B cell (primary cell): ENCODE measurements around the gene SGF29. TPM values are rescaled to one million over a fixed set of nuclear protein-coding genes. Genes with fewer than 3 reads are reported as not detected.

Experiments used
- ATAC-seq: fragments of 200-7000 bp; cut with Tn5 transposase; one replicate; pipeline ENCODE4 v1.10.0; 2021; ENCODE audit warnings: low read depth, mild to moderate bottlenecking, moderate number of reproducible peaks, moderate library complexity
- CTCF ChIA-PET: fragments of 350-600 bp; sonication (Branson Sonifier 250); formaldehyde crosslinking; loops from one replicate; lab custom pipeline; 2021; ENCODE audit warnings: antibody characterized with exemption, inconsistent platforms; lab: Charles Lee
- POLR2A ChIA-PET: fragments of 350-600 bp; sonication (Branson Sonifier 250); formaldehyde crosslinking; loops from one replicate; lab custom pipeline; 2021; ENCODE audit warnings: antibody characterized with exemption; lab: Charles Lee
- DNase-seq: peaks from one replicate; pipeline ENCODE4 v3.0.0; 2013
- H2AFZ ChIP-seq: 2 replicates; pipeline ENCODE4 v1.6.1; 2012; ENCODE audit warnings: mild to moderate bottlenecking, low read depth, low read length; ENCODE audit not compliant: insufficient read depth, poor library complexity, severe bottlenecking
- H3K27ac ChIP-seq, 2 donors: 1 replicate in 1 of 2; 2 replicates in 1 of 2; pipeline ENCODE4 v1.5.1; 2012 to 2013; ENCODE audit warnings: low read length in 2 of 2, mild to moderate bottlenecking in 2 of 2, moderate library complexity in 1 of 2
- H3K27me3 ChIP-seq, 4 experiments: fragments of 200-600 bp in 1 of 4; sonication (generic) in 1 of 4; replicated peaks in 1 of 4; 1 replicate in 2 of 4; 2 replicates in 2 of 4; pipeline versions ENCODE4 v1.6.1 to v1.7.0; 2013 to 2016; ENCODE audit warnings: low read length in 3 of 4, mild to moderate bottlenecking in 2 of 4, mixed read lengths in 1 of 4, moderate library complexity in 1 of 4; ENCODE audit not compliant: insufficient read depth in 4 of 4, control insufficient read depth in 3 of 4; ENCODE audit errors: control extremely low read depth in 1 of 4
- H3K36me3 ChIP-seq, 2 experiments: replicated peaks in 1 of 2; 1 replicate in 1 of 2; 2 replicates in 1 of 2; pipeline versions ENCODE4 v1.6.1 to v1.7.1; 2013; ENCODE audit warnings: low read length in 1 of 2; ENCODE audit not compliant: insufficient read depth in 2 of 2, control insufficient read depth in 1 of 2; ENCODE audit errors: control extremely low read depth in 1 of 2, extremely low read depth in 1 of 2
- H3K4me1 ChIP-seq, 2 donors: fragments of 200-600 bp in 1 of 2; sonication (generic) in 1 of 2; 1 replicate in 1 of 2; 2 replicates in 1 of 2; pipeline versions ENCODE4 v1.5.1 to v1.6.1; 2013 to 2017; ENCODE audit warnings: low read length in 2 of 2; ENCODE audit not compliant: control insufficient read depth in 2 of 2, insufficient read depth in 2 of 2
- H3K4me2 ChIP-seq: replicated peaks from 2 replicates; pipeline ENCODE3; 2012; ENCODE audit warnings: mild to moderate bottlenecking, low read depth, low read length; ENCODE audit not compliant: poor library complexity, severe bottlenecking
- H3K4me3 ChIP-seq, 5 experiments: fragments of 200-600 bp in 1 of 5; sonication (generic) in 1 of 5; 1 replicate in 3 of 5; 2 replicates in 2 of 5; pipeline versions ENCODE4 v1.5.1 to v1.7.0; 2011 to 2016; ENCODE audit warnings: low read length in 4 of 5, mild to moderate bottlenecking in 4 of 5, low read depth in 2 of 5, control low read depth in 1 of 5, moderate library complexity in 1 of 5; ENCODE audit not compliant: insufficient read depth in 1 of 5; ENCODE audit errors: control extremely low read depth in 1 of 5, extremely low read depth in 1 of 5
- H3K79me2 ChIP-seq: fragments of 200-600 bp; sonication (generic); one replicate; pipeline ENCODE4 v1.6.0; 2016; ENCODE audit warnings: low read length; ENCODE audit not compliant: control insufficient read depth, insufficient read depth
- H3K9ac ChIP-seq: fragments of 200-600 bp; sonication (generic); 2 replicates; pipeline ENCODE4 v1.6.1; 2017; ENCODE audit warnings: mild to moderate bottlenecking, low read length, moderate library complexity
- H3K9me3 ChIP-seq, 3 donors: one replicate each; pipeline versions ENCODE4 v1.6.1 to v1.7.1; 2013; ENCODE audit warnings: low read length in 2 of 3; ENCODE audit not compliant: control insufficient read depth in 2 of 3, insufficient read depth in 1 of 3; ENCODE audit errors: control extremely low read depth in 1 of 3
- H4K20me1 ChIP-seq: 2 replicates; pipeline ENCODE4 v1.6.0; 2012; ENCODE audit warnings: mild to moderate bottlenecking, low read length; ENCODE audit not compliant: insufficient read depth, control insufficient read depth, poor library complexity, severe bottlenecking
- H3K27ac Mint-ChIP-seq: one replicate; pipeline ENCODE4 v1.8.0; 2021; ENCODE audit warnings: mixed read lengths
- H3K27me3 Mint-ChIP-seq: one replicate; pipeline ENCODE4 v1.8.0; 2021; ENCODE audit warnings: mixed read lengths
- H3K4me1 Mint-ChIP-seq: one replicate; pipeline ENCODE4 v1.8.0; 2021; ENCODE audit warnings: mixed read lengths
- H3K4me3 Mint-ChIP-seq: one replicate; pipeline ENCODE4 v1.8.0; 2021; ENCODE audit warnings: mixed read lengths
- H3K9me3 Mint-ChIP-seq: one replicate; pipeline ENCODE4 v1.8.0; 2022; ENCODE audit warnings: mixed read lengths; ENCODE audit not compliant: insufficient read depth
- EZH2 ChIP-seq: IDR thresholded peaks from 2 replicates; pipeline ENCODE4 v1.6.1; 2012; ENCODE audit warnings: borderline replicate concordance, low read depth, mild to moderate bottlenecking, moderate library complexity, low read length; ENCODE audit not compliant: insufficient read depth, poor library complexity, severe bottlenecking
- WGBS: methylation state at CpG from one replicate; pipeline ENCODE4 v1.1.5; 2013; ENCODE audit warnings: missing lambda C conversion rate; ENCODE audit not compliant: insufficient coverage; 5-methylcytosine and 5-hydroxymethylcytosine counted together
- intact Hi-C: fragments of 100-400 bp; cut with micrococcal nuclease; formaldehyde crosslinking; loops from one replicate; pipeline ENCODE4 v1.10.0; 2022
- polyA plus RNA-seq: library from polyadenylated mRNA; depleted of rRNA; stranded (reverse); fragments of >200 nt; gene quantifications from 2 replicates; pipeline ENCODE4 v1.2.3, GENCODE V29; 2012
- total RNA-seq, 2 donors: library from RNA; stranded (reverse); fragments of 120-200 nt in 1 of 2; gene quantifications; 1 replicate in 1 of 2; 2 replicates in 1 of 2; pipeline versions ENCODE4 v1.2.3 to v1.2.4, GENCODE V29; 2013 to 2022
- TF ChIP-seq, protein P1 (sequence below): fragments of 200-600 bp; IDR thresholded peaks from one replicate; pipeline ENCODE4 v1.8.0; 2022; ENCODE audit warnings: antibody characterized with exemption, mild to moderate bottlenecking

Gene SGF29
- total and polyA plus RNA-seq, 2 donors (not counting 1 experiment from before 2014, with no cell fraction given) = 24.0 to 52.9 TPM

DNA sequence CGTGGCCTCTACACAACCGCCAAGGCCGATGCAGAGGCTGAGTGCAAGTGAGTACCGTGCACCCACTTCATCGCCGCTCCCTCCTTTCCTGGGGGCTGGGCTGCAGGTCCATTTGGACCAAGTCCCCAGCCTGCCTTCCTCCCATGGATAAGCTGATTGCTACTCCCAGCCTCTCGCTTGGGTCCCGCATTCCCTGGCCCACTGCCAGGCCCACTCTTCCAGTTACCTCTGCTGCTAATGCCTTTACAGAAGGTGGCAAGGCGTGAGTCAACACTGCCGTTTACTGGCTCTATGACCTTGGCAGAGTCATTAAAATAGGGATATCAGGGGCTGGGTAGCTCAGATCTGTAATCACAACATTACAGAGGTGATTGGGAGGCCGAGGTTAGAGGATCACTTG lies 32.0 kb downstream of the SGF29 start:
- no peak overlapping the region for H2AFZ ChIP-seq
- no peaks in the 10 kb centered on the region for H3K79me2 ChIP-seq
- ChIA-PET CTCF (no interaction called here), POLR2A (no interaction called here)
- H3K4me2 ChIP-seq = no peak overlapping the region
- intact Hi-C loops = no loop called here
- 96% methylated on average over 10 of the region's 11 CpGs for WGBS
- ATAC-seq = no peak
- no peak overlapping the region for H3K27ac Mint-ChIP-seq
- H3K27ac ChIP-seq = no peak overlapping the region
- no peak overlapping the region for H3K4me3 Mint-ChIP-seq
- no peaks in the 10 kb centered on the region for H3K27me3 ChIP-seq
- H3K4me3 ChIP-seq = no peak overlapping the region
- no peaks in the 10 kb centered on the region for H3K9me3 ChIP-seq
- H3K4me1 Mint-ChIP-seq = no peaks in the 10 kb centered on the region
- H4K20me1 ChIP-seq = no peaks in the 10 kb centered on the region
- no peaks in the 10 kb centered on the region for H3K4me1 ChIP-seq
- peaks cover 7 to 66% of the 10 kb centered on the region in 2 experiments for H3K36me3 ChIP-seq
- no peak for DNase-seq
- TF ChIP-seq EZH2 = no peak
- TF ChIP-seq, protein P1, sequence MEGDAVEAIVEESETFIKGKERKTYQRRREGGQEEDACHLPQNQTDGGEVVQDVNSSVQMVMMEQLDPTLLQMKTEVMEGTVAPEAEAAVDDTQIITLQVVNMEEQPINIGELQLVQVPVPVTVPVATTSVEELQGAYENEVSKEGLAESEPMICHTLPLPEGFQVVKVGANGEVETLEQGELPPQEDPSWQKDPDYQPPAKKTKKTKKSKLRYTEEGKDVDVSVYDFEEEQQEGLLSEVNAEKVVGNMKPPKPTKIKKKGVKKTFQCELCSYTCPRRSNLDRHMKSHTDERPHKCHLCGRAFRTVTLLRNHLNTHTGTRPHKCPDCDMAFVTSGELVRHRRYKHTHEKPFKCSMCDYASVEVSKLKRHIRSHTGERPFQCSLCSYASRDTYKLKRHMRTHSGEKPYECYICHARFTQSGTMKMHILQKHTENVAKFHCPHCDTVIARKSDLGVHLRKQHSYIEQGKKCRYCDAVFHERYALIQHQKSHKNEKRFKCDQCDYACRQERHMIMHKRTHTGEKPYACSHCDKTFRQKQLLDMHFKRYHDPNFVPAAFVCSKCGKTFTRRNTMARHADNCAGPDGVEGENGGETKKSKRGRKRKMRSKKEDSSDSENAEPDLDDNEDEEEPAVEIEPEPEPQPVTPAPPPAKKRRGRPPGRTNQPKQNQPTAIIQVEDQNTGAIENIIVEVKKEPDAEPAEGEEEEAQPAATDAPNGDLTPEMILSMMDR = no peak
- H3K9ac ChIP-seq = no peak overlapping the region
- H3K9me3 Mint-ChIP-seq = no peaks in the 10 kb centered on the region
- no peaks in the 10 kb centered on the region for H3K27me3 Mint-ChIP-seq

- no peaks in the 10 kb centered on the region for H3K4me1 ChIP-seq
- Mint-ChIP-seq H3K27me3 (no peaks in the 10 kb centered on the region), H3K4me1 (no peaks in the 10 kb centered on the region), H3K27ac (no peak overlapping the region), H3K9me3 (no peaks in the 10 kb centered on the region), H3K4me3 (no peak overlapping the region)
- H3K9ac ChIP-seq = no peak overlapping the region
- H3K36me3 ChIP-seq = peaks cover 6 to 66% of the 10 kb centered on the region in 2 experiments
- ATAC-seq (no peak), DNase-seq (no peak)
- intact Hi-C loops = no loop called here
- no peaks in the 10 kb centered on the region for H3K9me3 ChIP-seq
- H3K79me2 ChIP-seq = no peaks in the 10 kb centered on the region
- ChIA-PET CTCF (interaction anchor here (0.9 kb wide), 1 partner anchor 30 kb away, joined by 3 read pairs; no protein-coding TSS in a partner anchor), POLR2A (no interaction called here)
- WGBS = 94% methylated on average over 2 of the region's 3 CpGs
- no peak overlapping the region for H2AFZ ChIP-seq
- no peaks in the 10 kb centered on the region for H4K20me1 ChIP-seq
- TF ChIP-seq EZH2 = no peak
- TF ChIP-seq, protein P1 = no peak
- no peak overlapping the region for H3K27ac ChIP-seq
- no peak overlapping the region for H3K4me2 ChIP-seq
- no peaks in the 10 kb centered on the region for H3K27me3 ChIP-seq
- H3K4me3 ChIP-seq = no peak overlapping the region
Measured at GRCh38 chr16:28586466-28586865, 32.7 kb downstream of the SGF29 start.
